H1 (cell line): ENCODE data around the gene LIN28A. TPM values are rescaled to one million over a fixed set of nuclear protein-coding genes. Genes with fewer than 3 reads are reported as not detected.

Source experiments
- ASH2L ChIP-seq: fragments of 200-600, 300-600 bp; sonication (generic); IDR thresholded peaks from one replicate; pipeline ENCODE4 v1.7.1; 2017; ENCODE audit warnings: low read length
- ATF2 ChIP-seq: IDR thresholded peaks from 2 replicates; pipeline ENCODE4 v1.6.1; 2012; ENCODE audit warnings: low read length, inconsistent platforms
- BACH1 ChIP-seq: IDR thresholded peaks from 2 replicates; pipeline ENCODE4 v1.6.1; 2012; ENCODE audit warnings: low read length, improper control_type of control experiment
- BRCA1 ChIP-seq: IDR thresholded peaks from 2 replicates; pipeline ENCODE4 v1.6.1; 2012; ENCODE audit warnings: low read depth, low read length, improper control_type of control experiment
- CTBP2 ChIP-seq: IDR thresholded peaks from 2 replicates; pipeline ENCODE4 v1.7.0; 2011; ENCODE audit warnings: borderline replicate concordance, mild to moderate bottlenecking, moderate library complexity, mixed read lengths, low read length; ENCODE audit not compliant: insufficient read depth, insufficient read length
- E2F6 ChIP-seq: IDR thresholded peaks from 2 replicates; pipeline ENCODE4 v1.6.1; 2012; ENCODE audit warnings: inconsistent platforms
- EGR1 ChIP-seq: IDR thresholded peaks from 2 replicates; pipeline ENCODE4 v1.6.1; 2011; ENCODE audit warnings: low read depth, low read length, borderline replicate concordance
- GABPA ChIP-seq: IDR thresholded peaks from 2 replicates; pipeline ENCODE4 v1.6.1; 2011; ENCODE audit warnings: mild to moderate bottlenecking, low read length, moderate library complexity, borderline replicate concordance; ENCODE audit not compliant: insufficient read depth
- HDAC6 ChIP-seq: IDR thresholded peaks from one replicate; pipeline ENCODE4 v1.7.1; 2012; ENCODE audit warnings: low read depth, mild to moderate bottlenecking, inconsistent platforms, low read length, moderate library complexity
- POLR2A ChIP-seq, 2 experiments: IDR thresholded peaks; 1 replicate in 1 of 2; 2 replicates in 1 of 2; pipeline ENCODE4 v1.6.1; 2011; ENCODE audit warnings: low read depth in 2 of 2, low read length in 2 of 2, mild to moderate bottlenecking in 2 of 2; ENCODE audit errors: control extremely low read depth in 1 of 2
- POLR2AphosphoS5 ChIP-seq: IDR thresholded peaks from 2 replicates; pipeline ENCODE4 v1.6.1; 2011; ENCODE audit warnings: low read depth, low read length
- RBBP5 ChIP-seq: IDR thresholded peaks from 2 replicates; pipeline ENCODE4 v1.7.1; 2012; ENCODE audit warnings: low read depth, mild to moderate bottlenecking, inconsistent platforms, low read length, moderate library complexity, borderline replicate concordance
- SIN3A ChIP-seq, 2 experiments: IDR thresholded peaks in 1 of 2; conservative IDR thresholded peaks in 1 of 2; 2 replicates each; pipeline ENCODE4 v1.6.1; 2011 to 2012; ENCODE audit warnings: low read length in 2 of 2, improper control_type of control experiment in 1 of 2, low read depth in 1 of 2, mild to moderate bottlenecking in 1 of 2
- SUZ12 ChIP-seq: fragments of 200-600 bp; sonication (generic); IDR thresholded peaks from 2 replicates; pipeline ENCODE4 v1.6.1; 2012; ENCODE audit warnings: mild to moderate bottlenecking, inconsistent platforms, low read length, moderate library complexity, mixed read lengths
- TAF1 ChIP-seq: IDR thresholded peaks from 2 replicates; pipeline ENCODE4 v1.6.1; 2011; ENCODE audit warnings: mild to moderate bottlenecking, low read depth, low read length
- TAF7 ChIP-seq: optimal IDR thresholded peaks from 2 replicates; pipeline ENCODE3; 2011; ENCODE audit warnings: low read depth, mild to moderate bottlenecking, inconsistent platforms, low read length, moderate library complexity, borderline replicate concordance
- USF2 ChIP-seq: IDR thresholded peaks from 2 replicates; pipeline ENCODE4 v1.6.1; 2011; ENCODE audit warnings: low read length, improper control_type of control experiment
- YY1 ChIP-seq: IDR thresholded peaks from 2 replicates; pipeline ENCODE4 v1.6.1; 2011; ENCODE audit warnings: low read depth, mild to moderate bottlenecking, low read length
- polyA plus RNA-seq, 7 experiments: library from polyadenylated mRNA; depleted of rRNA in 3 of 7; stranded (reverse) in 5 of 7; unstranded in 2 of 7; fragments of >200 nt in 5 of 7; fragments of 200-250 nt in 2 of 7; gene quantifications; 1 replicate in 5 of 7; 2 replicates in 1 of 7; 4 replicates in 1 of 7; pipeline versions ENCODE4 v1.2.1 to v1.2.3, GENCODE V29; 2011 to 2013; ENCODE audit warnings: missing spikeins in 2 of 7, mixed read lengths in 2 of 7
- total RNA-seq: library from RNA; stranded (reverse); fragmentation: NEBNext Ultra II Directional; extraction: Animal tissue kit (Norgen Biotek cat#: 25700); gene quantifications from 2 replicates; pipeline ENCODE4 v1.2.1, GENCODE V29; 2021

The LIN28A gene
- total and polyA plus RNA-seq, 2 of the 8 experiments (the other 6 are each of a cell fraction or from before 2014, with no cell fraction given), result 403 to 1,486 TPM

- TF ChIP-seq TAF7 (peak; percentile 34), HDAC6 (no peak), E2F6 (peak; percentile 76; the same call in 1 of the 2 replicates), ATF2 (no peak), BRCA1 (no peak), YY1 (no peak), CTBP2 (peak; percentile 30), POLR2AphosphoS5 (peak; percentile 90), POLR2A (IDR thresholded peaks at IDR 0.05; ENCODE audit: control extremely low read depth in 1 of 2, low read depth in 2 of 2, low read length in 2 of 2) (peak in 1 of 2 experiments; percentile 8; a peak in 1 of 3 replicates), ASH2L (no peak), SUZ12 (no peak), USF2 (peak; percentile 27; the same call in 1 of the 2 replicates), RBBP5 (peak; percentile 46; the same call in 1 of the 2 replicates), SIN3A (conservative IDR thresholded peaks at IDR 0.05 in 1 of 2, IDR thresholded peaks at IDR 0.05 in 1 of 2; ENCODE audit: low read depth in 1 of 2, low read length in 2 of 2) (peak; percentile 93 to 96; a peak in 3 of 4 replicates), TAF1 (no peak), GABPA (no peak), EGR1 (peak; percentile 90), BACH1 (peak; percentile 91)
Observed at GRCh38 chr1:26472901-26473845, 62.6 kb downstream of the LIN28A start (continued).
